Measurements from ENCODE around the gene FSTL4.

FSTL4 gene

DNA sequence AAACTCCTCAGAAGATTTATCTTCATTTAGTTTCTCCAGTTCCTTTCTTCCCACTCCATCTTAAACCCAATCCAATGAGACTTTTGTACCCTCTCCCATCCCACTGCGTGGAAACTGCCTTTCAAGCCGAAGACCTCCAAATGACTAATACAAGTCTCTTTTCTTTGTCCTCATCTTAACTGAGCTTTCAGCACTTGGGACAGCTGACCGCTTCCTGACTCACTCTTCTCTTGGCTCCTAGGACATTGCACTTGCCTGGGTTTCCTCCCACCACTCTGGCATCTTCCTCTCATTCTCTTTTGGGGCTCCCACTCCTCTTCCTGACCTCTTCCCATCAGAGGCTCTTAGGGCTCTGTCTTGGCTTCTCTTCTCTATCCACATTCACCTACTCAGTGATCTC lies 316.8 kb downstream of the FSTL4 start:
- H3K9ac ChIP-seq (ENCODE audit: low read length): no peak overlapping the region
- H3K79me2 ChIP-seq (ENCODE audit: insufficient read depth, low read length): no peaks in the 10 kb centered on the region
- H3F3A ChIP-seq (ENCODE audit: insufficient read depth, low read length): no peaks in the 10 kb centered on the region
- H3K27me3 ChIP-seq (ENCODE audit: insufficient read depth, low read length): no peaks in the 10 kb centered on the region; the same call in 1 of the 2 replicates
- H3K4me2 ChIP-seq (ENCODE audit: low read length): no peak overlapping the region
- no peaks in the 10 kb centered on the region for H3K9me2 ChIP-seq (ENCODE audit: low read depth, low read length)
- H3K36me3 ChIP-seq (ENCODE audit: insufficient read depth, low read length): no peaks in the 10 kb centered on the region
- TF ChIP-seq EZH2 (IDR thresholded peaks at IDR 0.05; ENCODE audit: borderline replicate concordance, low read length): no peak
- TF ChIP-seq, protein P1, sequence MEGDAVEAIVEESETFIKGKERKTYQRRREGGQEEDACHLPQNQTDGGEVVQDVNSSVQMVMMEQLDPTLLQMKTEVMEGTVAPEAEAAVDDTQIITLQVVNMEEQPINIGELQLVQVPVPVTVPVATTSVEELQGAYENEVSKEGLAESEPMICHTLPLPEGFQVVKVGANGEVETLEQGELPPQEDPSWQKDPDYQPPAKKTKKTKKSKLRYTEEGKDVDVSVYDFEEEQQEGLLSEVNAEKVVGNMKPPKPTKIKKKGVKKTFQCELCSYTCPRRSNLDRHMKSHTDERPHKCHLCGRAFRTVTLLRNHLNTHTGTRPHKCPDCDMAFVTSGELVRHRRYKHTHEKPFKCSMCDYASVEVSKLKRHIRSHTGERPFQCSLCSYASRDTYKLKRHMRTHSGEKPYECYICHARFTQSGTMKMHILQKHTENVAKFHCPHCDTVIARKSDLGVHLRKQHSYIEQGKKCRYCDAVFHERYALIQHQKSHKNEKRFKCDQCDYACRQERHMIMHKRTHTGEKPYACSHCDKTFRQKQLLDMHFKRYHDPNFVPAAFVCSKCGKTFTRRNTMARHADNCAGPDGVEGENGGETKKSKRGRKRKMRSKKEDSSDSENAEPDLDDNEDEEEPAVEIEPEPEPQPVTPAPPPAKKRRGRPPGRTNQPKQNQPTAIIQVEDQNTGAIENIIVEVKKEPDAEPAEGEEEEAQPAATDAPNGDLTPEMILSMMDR (IDR thresholded peaks at IDR 0.05; ENCODE audit: low read length): no peak
- H3K27ac ChIP-seq (ENCODE audit: low read depth, low read length, poor library complexity, severe bottlenecking): no peak overlapping the region
- H3K9me3 ChIP-seq (ENCODE audit: low read length): no peaks in the 10 kb centered on the region
- no peaks in the 10 kb centered on the region for H4K20me1 ChIP-seq (ENCODE audit: insufficient read depth, low read length)
- H2AFZ ChIP-seq (ENCODE audit: low read length): no peak overlapping the region
- no peak overlapping the region for H3K4me3 ChIP-seq (ENCODE audit: low read depth, low read length, poor library complexity, severe bottlenecking)
- H3K4me1 ChIP-seq (ENCODE audit: insufficient read depth, low read length, severe bottlenecking): no peaks in the 10 kb centered on the region

GRCh38 chr5:133294380-133294779 lies 318.0 kb downstream of the FSTL4 start:
- Histone ChIP-seq H3K36me3 (ENCODE audit: insufficient read depth, low read length) (no peaks in the 10 kb centered on the region), H3K9me2 (ENCODE audit: low read depth, low read length) (no peaks in the 10 kb centered on the region), H3F3A (ENCODE audit: insufficient read depth, low read length) (no peaks in the 10 kb centered on the region), H3K27ac (ENCODE audit: low read depth, low read length, poor library complexity, severe bottlenecking) (no peak overlapping the region), H4K20me1 (ENCODE audit: insufficient read depth, low read length) (no peaks in the 10 kb centered on the region), H3K9me3 (ENCODE audit: low read length) (no peaks in the 10 kb centered on the region), H3K9ac (ENCODE audit: low read length) (no peak overlapping the region), H3K4me1 (ENCODE audit: insufficient read depth, low read length, severe bottlenecking) (no peaks in the 10 kb centered on the region), H3K4me3 (ENCODE audit: low read depth, low read length, poor library complexity, severe bottlenecking) (no peak overlapping the region), H3K27me3 (ENCODE audit: insufficient read depth, low read length) (no peaks in the 10 kb centered on the region; the same call in 1 of the 2 replicates), H3K79me2 (ENCODE audit: insufficient read depth, low read length) (no peaks in the 10 kb centered on the region), H2AFZ (ENCODE audit: low read length) (no peak overlapping the region), H3K4me2 (ENCODE audit: low read length) (no peak overlapping the region)
- TF ChIP-seq, protein P1 (IDR thresholded peaks at IDR 0.05; ENCODE audit: low read length): no peak

DNA sequence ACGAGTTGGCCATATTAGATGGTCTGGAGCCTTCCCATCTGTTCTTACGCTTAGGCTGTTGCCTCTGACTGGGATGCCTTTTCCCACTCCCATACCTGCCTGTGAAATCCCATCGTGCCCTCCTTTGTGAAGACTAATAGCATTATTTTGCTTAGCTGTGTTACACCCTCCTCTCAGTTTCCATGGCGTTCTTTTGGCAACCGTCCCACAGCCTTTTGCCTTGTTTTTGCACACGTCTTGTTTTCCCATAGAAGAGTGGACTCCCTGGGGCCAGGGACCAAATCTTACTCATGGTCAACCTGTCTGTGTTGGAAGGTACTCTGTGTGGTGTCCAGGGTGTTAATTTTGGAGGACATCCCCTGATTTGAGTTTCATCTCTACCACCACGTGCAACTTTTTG lies 318.4 kb downstream of the FSTL4 start:
- TF ChIP-seq EZH2 (IDR thresholded peaks at IDR 0.05; ENCODE audit: borderline replicate concordance, low read length): no peak
- TF ChIP-seq, protein P1 (IDR thresholded peaks at IDR 0.05; ENCODE audit: low read length): no peak
- Histone ChIP-seq H3K9me2 (ENCODE audit: low read depth, low read length) (no peaks in the 10 kb centered on the region), H3K9ac (ENCODE audit: low read length) (no peak overlapping the region), H3K4me2 (ENCODE audit: low read length) (no peak overlapping the region), H3K27me3 (ENCODE audit: insufficient read depth, low read length) (no peaks in the 10 kb centered on the region; the same call in 1 of the 2 replicates), H3K4me3 (ENCODE audit: low read depth, low read length, poor library complexity, severe bottlenecking) (no peak overlapping the region), H3K9me3 (ENCODE audit: low read length) (no peaks in the 10 kb centered on the region), H4K20me1 (ENCODE audit: insufficient read depth, low read length) (no peaks in the 10 kb centered on the region), H3K36me3 (ENCODE audit: insufficient read depth, low read length) (no peaks in the 10 kb centered on the region), H2AFZ (ENCODE audit: low read length) (no peak overlapping the region), H3K79me2 (ENCODE audit: insufficient read depth, low read length) (no peaks in the 10 kb centered on the region), H3K27ac (ENCODE audit: low read depth, low read length, poor library complexity, severe bottlenecking) (no peak overlapping the region), H3F3A (ENCODE audit: insufficient read depth, low read length) (no peaks in the 10 kb centered on the region), H3K4me1 (ENCODE audit: insufficient read depth, low read length, severe bottlenecking) (no peaks in the 10 kb centered on the region)
